ENCODE results near the gene BCOR.

Gene BCOR

DNA sequence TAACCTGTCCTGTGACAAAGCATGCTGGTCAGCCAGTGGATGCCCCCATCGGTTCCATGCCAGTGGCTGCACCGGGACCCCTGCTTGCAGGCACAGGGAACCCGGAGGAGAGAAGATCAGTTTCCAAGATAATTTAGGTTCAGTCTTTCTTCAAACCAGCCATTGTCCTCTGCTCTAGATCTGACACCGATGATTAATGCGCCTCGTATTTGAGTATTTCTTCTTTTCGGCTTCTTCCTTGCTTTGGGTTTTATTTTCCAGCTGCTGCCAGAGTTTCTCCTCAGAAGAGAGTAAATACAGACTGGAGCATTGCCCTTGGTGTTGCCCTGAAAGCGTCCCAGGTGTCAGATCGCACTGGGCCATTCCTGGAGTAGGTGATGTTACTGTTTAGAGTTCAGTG lies 19.2 kb upstream of the BCOR start:
- in situ Hi-C loops (cut with MboI; ENCODE audit: low sequenced_read_pairs), result no loop called here

DNA sequence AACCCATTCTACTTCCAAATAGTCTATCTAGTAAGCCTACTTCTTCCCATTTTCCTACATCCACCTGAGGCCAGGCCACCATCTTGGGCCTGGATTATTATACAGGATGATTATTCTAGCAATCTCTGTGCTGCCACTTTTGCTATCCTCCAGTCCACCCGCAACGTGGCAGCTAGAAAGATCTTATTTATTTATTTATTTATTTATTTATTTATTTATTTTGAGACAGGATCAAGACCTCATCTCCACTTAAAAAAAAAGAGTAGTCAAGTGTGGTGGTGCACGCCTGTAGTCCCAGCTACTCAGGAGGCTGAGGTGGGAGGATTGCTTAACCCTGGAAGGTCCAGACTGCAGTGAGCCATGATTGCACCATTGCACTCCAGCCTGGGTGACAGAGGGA lies 15.2 kb upstream of the BCOR start:
- in situ Hi-C loops (cut with MboI; ENCODE audit: low sequenced_read_pairs), result no loop called here

DNA sequence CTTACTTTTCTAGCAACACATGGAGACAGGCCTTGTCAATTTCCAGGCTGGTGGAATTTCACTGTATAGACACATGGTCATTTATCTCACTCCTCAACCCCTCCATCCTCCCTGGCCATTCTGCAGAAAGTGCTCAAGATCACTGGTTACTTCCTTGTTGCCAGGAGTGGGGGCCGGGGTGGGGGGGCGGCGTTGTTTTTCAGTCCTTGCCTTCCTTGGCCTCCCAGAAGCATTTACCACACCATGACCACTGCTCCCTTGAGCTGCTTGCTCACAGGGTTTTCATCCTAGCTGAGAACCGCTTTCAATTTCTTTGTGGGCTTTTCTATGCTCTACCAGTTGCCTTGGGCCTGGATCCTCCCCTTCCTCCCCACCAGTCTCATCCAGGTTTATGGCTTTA lies 14.1 kb upstream of the BCOR start:
- in situ Hi-C loops (cut with MboI; ENCODE audit: low sequenced_read_pairs), result no loop called here

DNA sequence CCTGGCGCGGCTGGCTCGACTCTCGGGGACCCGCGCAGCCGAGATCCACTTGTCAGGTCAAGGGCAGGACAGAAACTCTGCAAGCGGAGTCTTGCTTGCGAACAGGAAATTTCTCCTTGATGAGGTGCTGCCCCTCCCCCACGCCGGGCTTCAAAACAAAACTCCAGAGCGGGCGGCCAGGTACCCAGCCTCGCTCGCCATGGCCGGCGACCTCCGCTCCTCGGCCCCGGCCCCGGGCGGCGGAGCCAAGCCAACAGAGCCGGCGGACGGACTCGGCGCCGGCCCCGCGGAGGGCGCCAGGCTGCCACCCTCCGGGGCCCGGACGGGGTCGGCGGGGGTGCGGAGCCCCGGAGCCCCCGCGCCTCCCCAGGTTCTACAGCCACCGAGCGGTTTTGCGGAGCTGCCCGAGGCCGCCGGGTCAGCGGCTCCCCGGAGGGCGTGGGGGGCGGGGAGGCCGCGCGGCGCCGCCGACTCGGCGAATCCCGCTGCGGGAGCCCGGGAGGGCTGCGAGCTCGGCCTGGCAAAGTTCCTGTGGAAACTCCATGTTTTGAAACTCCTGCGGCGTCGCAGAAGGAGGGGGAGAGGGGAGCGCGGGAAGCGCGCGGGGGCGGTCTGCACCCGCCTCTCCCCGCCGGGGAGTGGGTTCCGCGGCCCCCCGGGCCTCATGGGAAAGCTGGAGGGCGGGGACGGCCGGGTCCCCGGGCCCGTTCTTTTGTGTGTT lies 11.7 kb upstream of the BCOR start:
- in situ Hi-C loops (cut with MboI; ENCODE audit: low sequenced_read_pairs), result no loop called here

DNA sequence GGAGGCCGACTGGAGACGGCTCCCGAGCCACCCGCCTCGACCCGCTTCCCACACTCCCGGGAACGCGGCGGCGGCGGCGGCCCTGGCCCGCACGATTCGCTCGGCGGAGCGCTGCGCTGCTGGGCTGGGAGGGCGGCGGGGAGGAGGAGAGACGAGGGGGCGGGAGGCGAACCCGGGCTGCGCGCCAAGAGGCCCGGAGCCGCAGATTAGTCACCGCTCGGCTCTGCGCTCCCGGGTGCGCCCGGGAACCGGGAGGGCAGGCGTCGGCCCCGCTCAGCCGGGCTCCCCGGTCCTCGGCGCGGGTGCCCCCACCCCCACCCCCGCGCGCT lies 11.2 kb upstream of the BCOR start:
- in situ Hi-C loops (cut with MboI; ENCODE audit: low sequenced_read_pairs), result no loop called here

DNA sequence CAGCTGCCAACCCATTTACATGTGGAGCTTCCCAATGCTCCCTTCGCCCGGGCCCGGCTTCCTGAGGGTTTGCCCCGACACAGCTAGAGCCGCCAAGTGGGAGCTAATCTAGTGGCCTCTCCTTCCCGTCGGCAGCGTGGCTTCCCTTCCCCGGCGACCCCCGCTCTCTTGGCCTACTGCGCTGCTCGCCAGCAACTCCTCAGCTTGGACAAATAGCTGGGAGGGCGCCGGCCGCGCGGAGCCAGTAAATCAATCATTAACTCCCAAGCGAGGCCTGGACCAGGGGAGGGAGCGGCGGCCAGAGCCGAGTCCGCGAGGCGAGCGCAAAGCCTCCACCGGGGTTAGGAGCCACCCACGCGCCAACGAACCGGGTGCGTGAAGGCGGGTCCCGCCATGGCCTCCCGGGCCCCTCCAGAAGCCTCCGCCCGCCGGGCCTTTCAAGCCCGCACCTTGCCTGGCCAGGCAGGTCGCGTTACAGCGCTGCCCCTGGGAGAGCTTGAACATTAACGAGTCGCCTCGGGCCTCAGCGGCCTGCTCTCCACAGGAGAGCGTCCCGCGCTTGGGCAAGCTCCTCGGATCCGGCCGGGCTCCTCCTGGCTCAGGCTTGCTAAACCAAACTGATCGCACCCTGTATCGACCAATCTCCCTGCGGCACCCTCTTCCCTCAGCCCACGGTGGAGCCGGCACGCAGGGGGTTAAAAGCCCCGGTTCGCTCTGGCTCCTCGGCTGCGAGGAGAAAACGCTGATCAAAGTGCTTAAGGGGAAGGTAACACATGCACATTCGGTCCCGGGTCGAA lies 10.6 kb upstream of the BCOR start:
- in situ Hi-C loops (cut with MboI; ENCODE audit: low sequenced_read_pairs), result no loop called here

DNA sequence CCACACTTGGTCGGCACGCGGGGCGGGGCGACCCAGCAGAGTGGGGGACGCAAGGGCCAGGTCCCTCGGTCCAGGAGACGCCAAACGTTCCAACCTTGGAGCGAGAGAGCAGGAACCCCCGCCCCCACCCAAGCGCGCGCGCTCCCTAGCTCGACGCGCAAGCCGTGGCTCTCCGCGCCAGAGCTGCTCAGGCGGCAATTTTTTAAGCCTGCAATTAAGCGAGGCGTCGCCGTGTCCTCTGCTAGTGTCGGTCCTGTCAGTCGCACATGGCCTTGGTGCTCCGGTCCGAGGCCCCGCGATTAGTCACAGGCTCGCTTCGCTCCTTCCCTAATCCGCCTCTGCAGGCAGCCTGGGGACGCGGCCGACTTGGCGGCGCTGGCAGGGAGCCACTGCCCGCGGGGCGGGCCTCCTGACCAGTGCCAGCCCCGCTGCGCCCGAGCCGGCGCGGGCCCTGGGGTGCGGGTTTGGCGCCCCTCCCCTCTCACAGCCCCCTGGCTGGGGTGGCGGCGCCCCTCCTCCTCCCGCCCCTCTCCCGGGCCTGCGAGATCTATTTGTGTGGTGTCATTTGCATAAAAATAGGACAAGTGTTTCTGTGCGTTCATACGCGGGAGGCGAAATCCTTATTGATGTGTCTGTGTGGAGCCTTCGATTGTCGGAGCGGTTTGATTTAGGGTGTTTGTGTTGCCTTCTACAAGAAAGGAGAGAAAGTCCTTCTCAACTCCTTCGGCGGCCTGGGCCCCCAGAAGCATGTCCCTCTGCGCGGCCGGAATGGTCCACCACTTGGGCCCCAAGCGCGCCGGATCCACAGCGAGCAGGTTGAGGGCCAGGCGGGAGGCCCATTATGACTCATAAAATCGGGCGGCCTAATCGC lies 9.8 kb upstream of the BCOR start:
- in situ Hi-C loops (cut with MboI; ENCODE audit: low sequenced_read_pairs), result no loop called here

DNA sequence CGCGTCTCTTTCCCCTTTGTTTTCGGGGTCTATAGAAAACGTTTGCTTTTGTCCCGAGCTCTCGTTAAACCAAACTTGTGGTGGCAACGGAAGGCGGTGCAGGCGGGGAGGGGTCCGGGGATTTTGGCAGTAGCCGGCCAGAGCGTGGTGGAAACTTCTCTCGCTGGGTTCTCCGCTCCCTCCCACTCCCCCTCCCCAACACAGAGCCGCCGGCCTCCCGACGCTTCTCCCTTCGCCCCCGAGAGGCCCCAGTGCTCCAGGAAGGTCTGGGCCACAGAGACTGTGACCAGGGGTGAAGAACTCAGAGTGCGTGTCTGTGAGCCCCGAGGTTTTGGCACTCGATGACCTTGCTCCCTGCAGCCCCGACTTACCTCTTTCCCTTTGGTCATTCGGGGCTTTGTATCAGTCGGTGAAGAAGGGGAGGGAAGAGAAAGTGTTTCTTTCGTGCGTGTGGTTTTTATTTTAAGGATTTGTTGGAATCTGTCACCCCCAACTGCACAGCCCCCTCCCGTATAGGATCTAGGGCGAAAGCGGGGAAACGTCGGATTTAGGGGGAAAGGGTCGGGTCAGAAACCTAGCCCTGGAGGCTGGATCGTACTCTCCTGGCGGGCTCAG lies 9.0 kb upstream of the BCOR start:
- in situ Hi-C loops (cut with MboI; ENCODE audit: low sequenced_read_pairs), result no loop called here

DNA sequence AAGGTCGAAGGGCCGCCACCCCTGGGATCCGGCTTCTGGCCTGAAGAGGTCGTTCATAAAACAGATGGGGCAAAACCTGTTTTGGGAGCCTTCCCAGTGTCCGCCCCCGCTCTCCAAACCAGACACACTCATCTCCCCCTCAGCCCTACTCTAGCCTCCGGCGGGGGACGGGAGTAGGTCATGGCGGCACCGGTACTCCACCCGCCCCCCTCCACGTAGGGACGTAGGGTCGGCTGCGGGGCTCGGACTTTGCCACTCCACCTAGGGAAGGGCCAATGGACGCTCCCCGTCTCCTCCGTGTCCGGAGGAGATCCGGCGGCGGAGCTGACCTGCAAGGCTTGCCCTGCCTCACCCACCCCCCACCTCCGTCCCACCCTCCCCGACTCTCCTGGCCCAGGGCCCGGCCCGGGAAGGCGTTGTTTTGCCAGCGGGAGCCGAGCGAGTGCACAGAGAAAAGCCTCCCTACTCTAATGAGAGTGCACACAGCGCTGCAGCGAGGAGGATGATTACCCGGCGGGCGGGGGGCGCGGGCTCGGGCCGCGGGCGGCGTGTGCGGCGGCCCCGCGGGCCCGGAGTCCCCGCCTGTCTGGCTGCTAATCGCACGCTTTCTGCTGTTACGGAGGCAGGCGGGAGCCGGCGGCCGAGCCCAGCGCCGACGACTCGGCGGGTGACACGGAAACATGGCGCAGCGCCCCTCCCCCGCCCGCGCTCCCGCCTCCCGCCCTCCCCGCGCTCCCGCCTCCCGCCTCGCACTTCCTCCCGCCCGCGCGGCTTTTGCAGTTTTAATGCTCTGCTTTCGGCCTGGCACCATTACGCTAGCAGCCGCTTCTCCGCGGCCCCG lies 8.3 kb upstream of the BCOR start:
- in situ Hi-C loops (cut with MboI; ENCODE audit: low sequenced_read_pairs), result no loop called here

DNA sequence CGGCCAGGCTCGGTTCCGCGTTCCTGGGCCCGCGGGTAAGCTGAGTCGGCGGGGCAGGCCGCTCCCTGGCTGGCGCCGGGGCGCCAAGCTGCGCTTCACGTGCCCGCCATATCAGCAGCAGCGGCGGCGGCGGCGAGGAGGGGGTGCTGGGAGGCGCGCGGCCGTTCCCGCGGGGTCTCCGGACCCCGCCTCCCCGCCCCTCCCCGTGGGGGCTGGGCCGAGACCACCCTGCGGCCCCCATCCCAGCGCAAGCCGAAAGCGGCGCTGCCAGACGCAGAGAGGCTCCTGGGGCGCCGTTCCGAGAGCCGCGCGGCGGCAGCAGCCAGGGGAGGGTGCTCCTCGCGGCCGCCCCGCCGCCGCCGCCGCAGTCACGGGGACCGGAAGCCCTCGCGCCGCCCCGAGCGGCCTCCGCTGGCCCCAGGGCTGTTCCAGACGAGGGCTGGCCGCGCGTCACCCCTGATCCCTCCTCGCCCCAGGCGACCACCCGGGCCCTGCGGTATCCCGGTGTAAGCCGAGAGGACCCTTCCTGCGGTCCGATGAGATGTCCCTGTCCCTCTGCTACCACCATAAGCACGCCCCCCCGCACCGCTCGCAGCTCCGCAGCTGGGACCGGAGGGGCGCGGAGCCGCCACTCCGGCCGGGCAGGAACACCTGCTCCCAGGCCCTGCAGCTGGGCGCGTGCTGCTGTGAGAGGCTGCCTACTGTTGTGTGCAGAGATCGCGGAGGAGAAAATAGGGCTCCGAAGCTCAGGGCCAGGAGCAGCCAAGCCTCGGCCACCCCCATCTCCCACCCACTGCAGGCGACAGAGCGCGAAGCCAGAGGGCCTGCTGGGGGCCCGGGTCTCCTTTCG lies 7.5 kb upstream of the BCOR start:
- in situ Hi-C loops (cut with MboI; ENCODE audit: low sequenced_read_pairs), result no loop called here

DNA sequence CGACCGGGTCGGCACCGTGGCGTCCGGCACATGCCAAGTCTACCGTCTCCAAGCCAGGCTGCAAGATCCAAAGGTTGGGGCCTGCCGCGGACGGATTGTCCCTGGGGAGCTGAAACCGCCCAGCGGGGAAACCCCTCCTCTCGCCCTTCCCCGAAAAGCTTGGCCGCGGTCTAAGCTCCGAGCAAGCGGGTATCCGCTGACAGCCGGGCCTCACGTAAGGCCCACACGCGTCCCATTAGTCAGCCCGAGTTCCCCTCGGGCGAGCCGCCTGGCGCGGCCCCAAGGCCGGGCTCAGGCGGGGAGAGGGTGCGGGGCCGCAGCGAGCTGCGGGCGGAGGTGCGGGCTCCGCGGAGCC lies 6.8 kb upstream of the BCOR start:
- in situ Hi-C loops (cut with MboI; ENCODE audit: low sequenced_read_pairs), result no loop called here

DNA sequence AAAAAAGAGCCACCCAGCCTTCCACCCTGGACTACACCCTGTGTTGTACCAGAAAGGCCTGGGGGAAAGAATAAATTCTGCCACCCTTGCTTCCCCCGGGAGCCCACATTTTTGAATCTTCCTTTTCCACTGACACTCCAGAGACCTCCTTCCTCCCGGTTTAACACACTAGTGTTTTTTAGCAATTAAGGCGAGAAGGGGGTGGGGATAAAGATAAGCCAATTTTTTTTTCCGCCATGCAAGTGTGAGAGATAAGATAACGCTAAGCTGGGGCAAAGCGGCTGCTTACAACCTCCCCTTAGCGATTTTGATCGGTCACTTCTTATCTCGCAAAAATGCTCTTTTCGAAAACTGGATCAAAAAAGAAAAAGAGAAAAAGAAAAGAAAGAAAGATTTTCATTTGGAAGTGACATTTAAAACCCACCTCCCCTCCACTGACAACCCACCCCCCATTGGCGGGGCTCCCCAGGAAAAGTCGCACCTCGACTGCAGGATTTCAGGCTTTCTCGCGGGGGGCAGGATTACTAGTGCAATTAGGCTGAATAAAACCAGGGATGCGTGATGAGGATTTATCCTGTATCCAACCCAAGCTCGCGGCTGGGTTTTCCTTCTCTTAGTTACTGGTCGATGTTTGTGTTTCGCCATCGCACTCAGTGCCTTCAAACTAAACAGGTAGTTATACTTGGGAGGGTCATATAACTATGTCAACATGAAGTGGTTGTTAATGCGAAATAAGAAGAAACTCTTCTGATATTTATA lies 6.0 kb upstream of the BCOR start:
- in situ Hi-C loops (cut with MboI; ENCODE audit: low sequenced_read_pairs), result no loop called here

DNA sequence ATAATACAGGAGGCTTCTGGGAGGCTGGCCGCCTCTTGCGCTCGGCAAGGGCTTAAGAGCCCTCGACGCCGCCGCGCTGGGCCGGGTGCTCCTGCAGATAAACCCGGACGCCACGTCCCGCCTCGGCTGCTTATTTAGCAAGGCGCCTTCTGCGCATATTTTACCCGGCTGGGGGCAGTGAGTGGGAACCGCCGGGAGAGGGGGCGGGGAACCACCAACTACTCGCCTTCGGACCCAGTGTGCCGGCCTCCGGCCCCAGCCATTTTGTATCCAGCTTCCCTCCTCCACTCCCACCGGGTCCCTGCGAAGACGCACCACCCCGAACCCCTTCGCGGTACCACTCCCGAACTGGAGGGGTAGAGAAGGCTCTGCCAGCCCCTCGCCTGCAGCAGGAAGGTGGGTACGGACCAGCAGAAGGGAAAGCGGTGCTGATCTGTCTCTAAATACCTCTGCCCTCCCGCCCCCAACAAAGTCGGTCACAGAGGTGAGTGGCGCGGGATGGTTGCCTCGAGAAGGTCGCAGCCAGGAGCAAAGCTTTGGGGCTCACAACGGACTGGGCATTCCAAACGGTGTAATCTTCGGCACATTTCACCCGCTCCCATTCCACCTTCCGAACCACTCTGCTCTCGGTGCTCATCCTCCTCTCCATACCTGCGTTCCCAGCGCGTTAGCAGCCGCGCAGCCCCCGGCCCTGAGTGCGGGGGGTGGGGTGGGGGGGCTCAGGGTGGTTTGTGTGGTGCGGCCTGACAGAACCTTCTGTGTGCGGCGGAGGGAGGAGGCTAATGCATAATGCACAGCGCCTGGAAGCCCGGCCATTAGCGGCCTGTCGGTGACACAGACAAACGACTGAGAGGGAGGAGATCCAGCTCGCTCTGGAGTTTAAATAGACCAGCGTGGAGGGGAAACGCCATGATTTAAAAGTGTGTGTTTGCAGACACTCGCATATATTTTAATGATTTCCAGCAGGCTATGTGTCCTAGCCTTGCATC lies 4.9 kb upstream of the BCOR start:
- in situ Hi-C loops (cut with MboI; ENCODE audit: low sequenced_read_pairs), result no loop called here

DNA sequence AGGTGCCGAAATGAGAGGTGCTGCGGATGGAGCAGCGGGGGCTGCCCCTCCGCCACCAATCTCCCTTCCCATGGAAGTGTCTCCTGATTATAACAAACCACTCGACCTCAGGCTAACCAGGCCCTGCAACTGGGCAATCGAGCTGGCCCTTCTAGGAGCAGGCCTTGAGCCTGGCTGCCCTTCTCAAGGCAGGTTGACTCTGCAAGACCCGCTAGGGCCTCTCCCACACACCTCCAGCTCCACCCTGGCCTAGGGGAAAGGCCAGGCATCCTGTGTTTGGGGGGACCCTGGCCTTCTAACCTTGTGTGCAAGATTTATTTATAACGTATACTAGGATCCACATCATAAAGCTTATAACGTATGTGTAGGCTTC lies 3.7 kb upstream of the BCOR start:
- in situ Hi-C loops (cut with MboI; ENCODE audit: low sequenced_read_pairs), result no loop called here

DNA sequence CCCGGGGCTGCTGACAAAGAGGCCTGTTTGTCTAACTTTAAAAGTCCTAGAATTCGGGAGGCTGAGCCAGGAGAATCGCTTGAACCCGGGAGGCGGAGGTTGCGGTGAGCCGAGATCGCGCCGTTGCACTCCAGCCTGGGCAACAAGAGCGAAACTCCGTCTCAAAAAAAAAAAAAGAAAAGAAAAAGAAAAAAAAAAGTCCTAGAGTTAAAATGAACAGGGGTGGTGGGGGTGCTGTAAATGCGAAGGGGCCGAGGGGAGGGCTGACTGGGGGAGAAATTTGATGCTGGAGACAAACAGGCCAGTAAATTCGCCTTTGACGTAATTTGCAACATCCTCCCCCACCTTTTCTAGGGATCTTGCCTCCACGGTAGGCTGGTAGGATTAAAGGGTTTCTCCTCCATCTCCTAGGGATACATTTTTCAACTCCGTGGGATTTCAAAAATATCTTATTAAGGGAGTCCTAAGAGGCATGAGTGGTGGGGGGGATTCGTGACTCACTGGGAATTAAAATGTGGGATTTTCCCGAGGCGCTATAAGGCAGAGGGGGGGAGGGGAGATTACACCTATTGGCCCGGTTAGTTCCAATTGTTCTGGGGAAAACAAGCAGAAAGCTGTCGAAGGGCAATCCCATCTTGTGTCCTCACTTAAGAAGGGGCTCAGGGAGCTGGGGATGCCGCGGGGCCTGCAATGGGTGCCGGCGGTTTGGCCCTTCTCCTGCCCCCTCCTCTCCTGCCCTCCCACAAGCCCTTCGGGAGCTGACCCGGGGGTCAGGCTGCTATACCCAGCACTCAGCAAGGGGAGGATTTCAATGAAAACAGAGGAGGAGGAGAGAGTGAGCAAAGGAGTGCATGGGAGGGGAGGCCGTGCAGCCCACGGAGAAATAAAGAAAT lies 3.0 kb upstream of the BCOR start:
- in situ Hi-C loops (cut with MboI; ENCODE audit: low sequenced_read_pairs), result no loop called here

DNA sequence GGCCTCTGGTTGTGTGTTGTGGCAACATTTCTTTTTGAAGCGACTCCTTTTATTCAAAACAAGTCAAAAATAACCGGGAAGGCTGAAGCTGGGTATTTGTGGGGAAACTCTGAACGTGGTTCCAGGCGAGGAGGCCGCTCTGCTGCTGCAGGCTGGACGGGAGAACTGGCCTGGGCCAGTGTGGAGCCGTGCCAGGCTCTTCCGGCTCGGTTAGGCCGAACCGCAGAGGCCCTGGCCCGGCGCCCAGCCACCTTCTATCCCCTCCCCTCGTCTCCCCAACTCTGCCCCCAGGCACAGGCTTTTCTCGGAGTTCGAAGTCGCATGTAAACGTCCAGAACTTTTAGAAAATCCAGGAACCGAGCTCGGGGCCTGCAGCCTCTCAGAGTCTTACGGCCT lies 2.4 kb upstream of the BCOR start:
- in situ Hi-C loops (cut with MboI; ENCODE audit: low sequenced_read_pairs), result no loop called here

Measured in hTERT RPE-1 (cell line).